Left ventricle myocardium inferior (tissue), 1 donor: ENCODE measurements around the gene OR4B1. TPM values are rescaled to one million over a fixed set of nuclear protein-coding genes. Genes with fewer than 3 reads are reported as not detected.

Experiments
- DNase-seq: peaks from one replicate; pipeline ENCODE4 v3.0.0-alpha.2; 2020
- H3K27ac ChIP-seq: fragments of 200-600 bp; replicated peaks from 2 replicates; pipeline ENCODE4 v1.8.0; 2021
- H3K27me3 ChIP-seq: fragments of 200-600 bp; 2 replicates; pipeline ENCODE4 v1.8.0; 2021; ENCODE audit warnings: low read depth
- H3K36me3 ChIP-seq: fragments of 200-600 bp; 2 replicates; pipeline ENCODE4 v1.8.0; 2021
- H3K4me1 ChIP-seq: fragments of 200-600 bp; 2 replicates; pipeline ENCODE4 v1.8.0; 2021
- H3K4me3 ChIP-seq: fragments of 200-600 bp; 2 replicates; pipeline ENCODE4 v1.8.0; 2021; ENCODE audit warnings: mild to moderate bottlenecking, moderate library complexity
- H3K9me3 ChIP-seq: fragments of 200-600 bp; replicated peaks from 2 replicates; pipeline ENCODE4 v1.8.0; 2021
- CTCF ChIP-seq: fragments of 200-600 bp; IDR thresholded peaks from 2 replicates; pipeline ENCODE4 v1.8.0; 2021; ENCODE audit warnings: antibody characterized with exemption, mild to moderate bottlenecking, borderline replicate concordance
- intact Hi-C: fragments of 100-400 bp; cut with micrococcal nuclease; formaldehyde crosslinking; loops from one replicate; pipeline ENCODE4 v1.11.0; 2022
- long read RNA-seq: library from polyadenylated mRNA; unstranded; transcript quantifications from one replicate; pipeline ENCODE4 v2.0.0, GENCODE V29; 2021
- total RNA-seq: library from RNA; stranded (reverse); fragmentation: NEBNext Ultra II Directional; extraction: Animal tissue kit (Norgen Biotek cat#: 25700); gene quantifications from one replicate; pipeline ENCODE4 v1.2.1, GENCODE V29; 2021
- donor health status: DM: no; HTN: yes; CAD: no; lungs with severe emphysema.

OR4B1 gene, protein sequence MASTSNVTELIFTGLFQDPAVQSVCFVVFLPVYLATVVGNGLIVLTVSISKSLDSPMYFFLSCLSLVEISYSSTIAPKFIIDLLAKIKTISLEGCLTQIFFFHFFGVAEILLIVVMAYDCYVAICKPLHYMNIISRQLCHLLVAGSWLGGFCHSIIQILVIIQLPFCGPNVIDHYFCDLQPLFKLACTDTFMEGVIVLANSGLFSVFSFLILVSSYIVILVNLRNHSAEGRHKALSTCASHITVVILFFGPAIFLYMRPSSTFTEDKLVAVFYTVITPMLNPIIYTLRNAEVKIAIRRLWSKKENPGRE
- not detected for total RNA-seq
- long read RNA-seq: 0 reads

DNA sequence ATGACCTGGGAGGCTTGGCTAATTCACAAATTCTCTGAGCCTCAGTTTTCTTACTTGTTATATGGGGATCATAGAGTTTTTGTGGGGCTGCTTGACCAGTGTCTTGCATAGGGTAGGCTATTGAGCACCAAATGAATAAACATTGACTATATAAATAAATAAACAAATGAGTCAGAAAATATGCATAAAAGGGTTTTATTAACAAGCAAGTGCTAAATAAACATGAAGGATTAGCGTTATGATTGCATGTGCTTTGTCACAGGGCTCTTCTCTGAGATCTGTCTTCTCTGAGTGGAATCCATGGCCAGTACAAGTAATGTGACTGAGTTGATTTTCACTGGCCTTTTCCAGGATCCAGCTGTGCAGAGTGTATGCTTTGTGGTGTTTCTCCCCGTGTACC is at the start of gene OR4B1:
TSS of gene OR4B1 (plus strand) at position 301 of the 400 bp plus-strand sequence. CDS start at position 301, 0 bp downstream.
- DNase-seq: no peak
- intact Hi-C loops: no loop called here
- H3K4me1 ChIP-seq: no peaks in the 10 kb centered on the region
- no peaks in the 10 kb centered on the region for H3K27me3 ChIP-seq
- TF ChIP-seq CTCF: no peak
- no peak within 1 kb of the TSS for H3K27ac ChIP-seq
- H3K36me3 ChIP-seq: no peaks in the 10 kb centered on the region
- no peaks in the 10 kb centered on the region for H3K9me3 ChIP-seq
- no peak within 1 kb of the TSS for H3K4me3 ChIP-seq

DNA sequence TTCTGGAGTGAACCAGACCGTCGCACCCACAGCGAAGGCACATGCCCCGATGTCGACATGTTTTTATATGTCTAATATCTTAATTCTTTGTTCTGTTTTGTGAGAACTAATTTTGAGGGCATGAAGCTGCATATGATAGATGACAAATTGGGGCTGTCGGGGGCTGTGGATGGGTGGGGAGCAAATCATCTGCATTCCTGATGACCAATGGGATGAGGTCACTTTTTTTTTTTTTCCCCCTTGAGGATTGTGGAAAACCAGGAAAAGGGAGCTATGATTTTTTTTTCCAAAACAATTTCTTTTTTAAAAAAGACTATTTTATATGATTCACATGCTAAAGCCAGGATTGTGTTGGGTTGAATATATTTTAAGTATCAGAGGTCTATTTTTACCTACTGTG is 49.2 kb upstream of the OR4B1 start:
- intact Hi-C loops: no loop called here
- H3K27me3 ChIP-seq: no peaks in the 10 kb centered on the region
- no peak for TF ChIP-seq CTCF
- peaks cover 54% of the 10 kb centered on the region for H3K4me1 ChIP-seq
- no peak overlapping the region for H3K4me3 ChIP-seq
- H3K27ac ChIP-seq: peak overlapping the region; percentile 89
- no peaks in the 10 kb centered on the region for H3K9me3 ChIP-seq
- H3K36me3 ChIP-seq: no peaks in the 10 kb centered on the region
- no peak for DNase-seq

- Histone ChIP-seq H3K27me3 (no peaks in the 10 kb centered on the region), H3K36me3 (no peaks in the 10 kb centered on the region), H3K4me1 (peaks cover 63% of the 10 kb centered on the region), H3K4me3 (no peak overlapping the region), H3K27ac (peak overlapping the region; percentile 89), H3K9me3 (no peaks in the 10 kb centered on the region)
- TF ChIP-seq CTCF: no peak
- intact Hi-C loops: no loop called here
- DNase-seq: no peak
These were observed 47.8 kb upstream of the OR4B1 start for GRCh38 chr11:48168815-48169214.

- peak overlapping the region; percentile 89 for H3K27ac ChIP-seq
- intact Hi-C loops: no loop called here
These were observed 47.4 kb upstream of the OR4B1 start for GRCh38 chr11:48169259-48169658.

GRCh38 chr11:48169717-48170116 is 46.9 kb upstream of the OR4B1 start:
- intact Hi-C loops: no loop called here
- peak; percentile 72 for DNase-seq
- no peak for TF ChIP-seq CTCF
- Histone ChIP-seq H3K27ac (peak overlapping the region; percentile 89), H3K36me3 (no peaks in the 10 kb centered on the region), H3K9me3 (no peaks in the 10 kb centered on the region), H3K4me1 (peaks cover 65% of the 10 kb centered on the region), H3K4me3 (peak overlapping the region; percentile 51), H3K27me3 (no peaks in the 10 kb centered on the region)

More at GRCh38 chr11:48169259-48169658, 47.4 kb upstream of the OR4B1 start:
- Histone ChIP-seq H3K36me3 (no peaks in the 10 kb centered on the region), H3K9me3 (no peaks in the 10 kb centered on the region), H3K27me3 (no peaks in the 10 kb centered on the region), H3K4me3 (no peak overlapping the region), H3K4me1 (peaks cover 65% of the 10 kb centered on the region)
- DNase-seq: no peak
- no peak for TF ChIP-seq CTCF
